Muscle layer of duodenum (tissue), 2 donors: ENCODE results near the gene RNF208.
A peak's percentile ranks its signal among the peaks of the same experiment; 100 is the strongest.

ENCODE experiments used
- H3K27ac ChIP-seq: one replicate; pipeline ENCODE4 v1.7.0; 2013; ENCODE audit warnings: mild to moderate bottlenecking, low read length
- H3K27me3 ChIP-seq: one replicate; pipeline ENCODE4 v1.7.0; 2013; ENCODE audit warnings: low read depth, mild to moderate bottlenecking, control low read depth, low read length
- H3K36me3 ChIP-seq, 2 donors: one replicate each; pipeline ENCODE4 v1.7.0; 2013; ENCODE audit warnings: low read length in 2 of 2, control low read depth in 1 of 2, mild to moderate bottlenecking in 1 of 2; ENCODE audit not compliant: insufficient read depth in 2 of 2, control insufficient read depth in 1 of 2
- H3K4me1 ChIP-seq, 2 donors: one replicate each; pipeline ENCODE4 v1.7.0; 2013; ENCODE audit warnings: low read length in 2 of 2, mild to moderate bottlenecking in 2 of 2, control low read depth in 1 of 2, moderate library complexity in 1 of 2; ENCODE audit not compliant: insufficient read depth in 2 of 2, control insufficient read depth in 1 of 2
- H3K4me3 ChIP-seq, 2 donors: one replicate each; pipeline ENCODE4 v1.7.0; 2013; ENCODE audit warnings: low read length in 2 of 2, low read depth in 1 of 2, mild to moderate bottlenecking in 1 of 2
- H3K9me3 ChIP-seq, 2 donors: one replicate each; pipeline ENCODE4 v1.7.0; 2013; ENCODE audit warnings: low read length in 2 of 2, control low read depth in 1 of 2, mild to moderate bottlenecking in 1 of 2; ENCODE audit not compliant: control insufficient read depth in 1 of 2
- donor health status: healthy.

The RNF208 gene

DNA sequence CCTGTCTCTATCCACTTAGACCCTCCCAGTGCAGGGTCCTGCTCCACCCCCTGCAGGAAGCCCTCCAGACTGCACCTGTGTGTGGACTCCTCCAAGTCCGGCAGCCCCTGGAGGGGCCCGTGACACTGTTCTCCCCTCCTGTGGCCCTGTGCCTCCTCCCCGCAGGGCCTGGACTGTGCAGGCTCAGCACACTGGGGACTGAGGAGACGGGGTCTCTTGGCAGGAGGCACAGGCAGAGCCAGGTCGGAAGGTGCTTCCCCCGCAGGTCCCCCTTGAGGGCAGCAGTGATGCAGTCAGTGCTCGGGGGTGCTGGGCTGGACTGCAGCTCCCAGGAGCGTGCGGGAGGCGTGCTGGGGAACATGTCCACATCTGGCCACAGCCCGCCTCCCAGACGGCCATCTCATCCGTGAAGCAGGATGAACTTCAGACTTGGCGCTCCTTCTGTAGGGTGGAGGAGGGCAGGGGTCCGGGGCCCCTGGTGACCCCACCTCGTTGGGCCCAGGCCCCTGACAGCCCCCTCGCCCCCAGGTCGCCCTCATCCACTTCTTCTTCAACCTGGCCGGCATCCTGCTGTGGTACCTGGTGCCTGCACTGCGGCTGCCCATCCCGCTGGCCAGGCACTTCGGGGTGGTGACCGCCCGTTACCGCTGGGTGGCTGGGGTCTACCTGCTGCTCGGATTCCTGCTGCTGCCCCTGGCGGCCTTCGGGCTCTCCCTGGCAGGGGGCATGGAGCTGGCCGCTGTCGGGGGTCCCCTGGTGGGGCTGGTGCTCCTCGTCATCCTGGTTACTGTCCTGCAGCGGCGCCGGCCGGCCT lies 13.6 kb upstream of the RNF208 start:
- H3K27me3 ChIP-seq: peaks cover 3% of the 10 kb centered on the region
- no peaks in the 10 kb centered on the region for H3K36me3 ChIP-seq
- H3K9me3 ChIP-seq: no peaks in the 10 kb centered on the region
- H3K4me1 ChIP-seq: peaks cover 0 to 44% of the 10 kb centered on the region in 2 donors
- H3K4me3 ChIP-seq: peak overlapping the region in 1 of 2 donors; percentile 54
- H3K27ac ChIP-seq: no peak overlapping the region

DNA sequence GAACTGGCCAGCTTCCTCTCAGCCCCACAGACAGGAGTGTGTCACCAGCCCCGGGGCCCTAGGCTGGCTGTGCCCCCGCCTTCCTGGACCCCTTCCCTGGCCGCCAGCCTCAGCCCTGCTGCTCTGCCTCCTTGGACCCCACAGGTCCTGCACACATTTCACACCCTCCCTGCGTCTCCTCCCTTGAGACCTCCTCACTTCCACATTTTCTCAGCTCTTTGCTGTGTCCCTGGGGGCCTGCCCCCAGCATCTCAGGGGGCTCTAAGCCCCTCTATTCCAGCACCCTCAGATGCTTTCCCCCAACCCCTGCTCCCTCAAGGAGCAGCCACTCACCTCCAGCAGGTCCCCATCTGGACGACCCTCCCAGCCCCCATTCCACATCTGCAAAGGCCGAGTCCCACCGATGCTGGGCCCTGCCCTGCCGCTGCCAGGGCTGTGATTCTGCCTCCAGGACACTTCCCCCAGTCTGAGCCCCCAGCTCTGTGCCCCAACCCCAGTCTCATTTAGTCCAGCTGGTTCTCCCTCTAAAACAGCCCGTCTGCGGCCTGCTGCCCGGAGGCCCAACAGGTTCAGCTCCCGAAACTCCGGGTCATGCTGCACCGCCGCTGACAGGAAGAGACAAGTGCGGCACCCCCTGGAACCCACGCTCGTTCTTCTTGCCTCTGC lies 12.9 kb upstream of the RNF208 start:
- H3K36me3 ChIP-seq: no peaks in the 10 kb centered on the region
- peaks cover 0 to 44% of the 10 kb centered on the region in 2 donors for H3K4me1 ChIP-seq
- peaks cover 3% of the 10 kb centered on the region for H3K27me3 ChIP-seq
- H3K9me3 ChIP-seq: no peaks in the 10 kb centered on the region
- H3K27ac ChIP-seq: no peak overlapping the region
- no peak overlapping the region for H3K4me3 ChIP-seq

DNA sequence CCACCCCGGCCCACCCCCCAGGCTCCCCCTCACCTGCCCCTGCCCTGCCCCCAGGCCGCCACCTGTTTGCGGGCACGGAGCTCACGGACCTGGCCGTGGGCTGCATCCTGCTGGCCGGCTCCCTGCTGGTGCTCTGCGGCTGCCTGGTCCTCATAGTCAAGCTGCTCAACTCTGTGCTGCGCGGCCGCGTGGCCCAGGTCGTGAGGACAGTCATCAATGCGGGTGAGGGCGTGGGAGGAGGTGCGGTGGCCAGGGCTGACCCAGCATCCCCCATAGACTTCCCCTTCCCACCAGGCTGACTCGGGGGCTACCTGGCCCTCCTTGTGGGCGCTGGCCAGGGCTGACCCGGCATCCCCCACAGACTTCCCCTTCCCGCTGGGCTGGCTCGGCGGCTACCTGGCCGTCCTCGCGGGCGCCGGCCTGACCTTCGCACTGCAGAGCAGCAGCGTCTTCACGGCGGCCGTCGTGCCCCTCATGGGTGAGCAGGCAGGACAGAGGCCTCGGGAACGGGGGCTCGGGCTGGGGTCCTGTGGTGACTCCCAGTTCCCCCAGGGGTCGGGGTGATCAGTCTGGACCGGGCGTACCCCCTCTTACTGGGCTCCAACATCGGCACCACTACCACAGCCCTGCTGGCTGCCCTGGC lies 12.1 kb upstream of the RNF208 start:
- no peaks in the 10 kb centered on the region for H3K9me3 ChIP-seq
- peaks cover 7% of the 10 kb centered on the region for H3K27me3 ChIP-seq
- peaks cover 0 to 39% of the 10 kb centered on the region in 2 donors for H3K4me1 ChIP-seq
- no peak overlapping the region for H3K27ac ChIP-seq
- no peaks in the 10 kb centered on the region for H3K36me3 ChIP-seq
- no peak overlapping the region for H3K4me3 ChIP-seq

DNA sequence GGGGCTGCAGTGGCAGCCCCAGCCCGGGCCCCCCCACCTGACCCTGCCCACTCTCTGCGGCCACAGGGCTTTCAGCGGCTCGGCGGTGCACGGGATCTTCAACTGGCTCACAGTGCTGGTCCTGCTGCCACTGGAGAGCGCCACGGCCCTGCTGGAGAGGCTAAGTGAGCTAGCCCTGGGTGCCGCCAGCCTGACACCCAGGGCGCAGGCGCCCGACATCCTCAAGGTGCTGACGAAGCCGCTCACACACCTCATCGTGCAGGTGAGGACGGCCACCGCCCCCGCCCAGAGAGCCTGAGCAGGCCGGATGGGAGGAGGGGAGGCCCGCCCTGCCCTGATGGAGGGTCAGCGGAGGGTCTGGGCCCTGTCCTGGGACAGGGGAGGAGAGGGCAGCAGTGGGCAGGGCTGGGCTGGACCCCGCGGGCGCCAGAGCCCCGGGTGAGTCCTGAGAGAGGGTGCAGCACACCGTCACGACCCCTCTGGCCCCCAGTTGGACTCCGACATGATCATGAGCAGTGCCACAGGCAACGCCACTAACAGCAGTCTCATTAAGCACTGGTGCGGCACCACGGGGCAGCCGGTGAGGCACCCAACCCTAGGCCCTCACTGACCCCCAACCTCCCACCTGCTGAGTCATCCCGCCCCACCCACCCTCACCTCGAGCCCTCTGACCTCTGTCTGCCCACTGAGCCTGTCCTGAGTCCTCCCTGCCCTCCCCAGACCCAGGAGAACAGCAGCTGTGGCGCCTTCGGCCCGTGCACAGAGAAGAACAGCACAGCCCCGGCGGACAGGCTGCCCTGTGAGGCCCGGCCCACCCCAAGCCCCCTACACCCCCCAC lies 11.3 kb upstream of the RNF208 start:
- Histone ChIP-seq H3K4me3 (no peak overlapping the region), H3K27ac (no peak overlapping the region), H3K4me1 (peaks cover 0 to 31% of the 10 kb centered on the region in 2 donors), H3K27me3 (peaks cover 11% of the 10 kb centered on the region), H3K9me3 (no peaks in the 10 kb centered on the region), H3K36me3 (no peaks in the 10 kb centered on the region)

DNA sequence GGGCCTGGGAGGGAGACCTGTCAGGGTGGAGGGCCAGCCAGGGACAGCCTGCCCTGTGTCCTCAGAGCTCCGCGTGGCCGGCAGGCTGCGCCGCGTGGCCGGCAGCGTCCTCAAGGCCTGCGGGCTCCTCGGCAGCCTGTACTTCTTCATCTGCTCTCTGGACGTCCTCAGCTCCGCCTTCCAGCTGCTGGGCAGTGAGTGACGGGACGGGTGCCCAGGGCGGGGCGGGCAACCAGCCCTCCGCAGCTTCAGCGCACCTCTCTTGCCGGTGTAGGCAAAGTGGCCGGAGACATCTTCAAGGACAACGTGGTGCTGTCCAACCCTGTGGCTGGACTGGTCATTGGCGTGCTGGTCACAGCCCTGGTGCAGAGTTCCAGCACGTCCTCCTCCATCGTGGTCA lies 10.5 kb upstream of the RNF208 start:
- H3K36me3 ChIP-seq: no peaks in the 10 kb centered on the region
- peaks cover 0 to 23% of the 10 kb centered on the region in 2 donors for H3K4me1 ChIP-seq
- no peak overlapping the region for H3K27ac ChIP-seq
- no peak overlapping the region for H3K4me3 ChIP-seq
- no peaks in the 10 kb centered on the region for H3K9me3 ChIP-seq
- peaks cover 11% of the 10 kb centered on the region for H3K27me3 ChIP-seq

DNA sequence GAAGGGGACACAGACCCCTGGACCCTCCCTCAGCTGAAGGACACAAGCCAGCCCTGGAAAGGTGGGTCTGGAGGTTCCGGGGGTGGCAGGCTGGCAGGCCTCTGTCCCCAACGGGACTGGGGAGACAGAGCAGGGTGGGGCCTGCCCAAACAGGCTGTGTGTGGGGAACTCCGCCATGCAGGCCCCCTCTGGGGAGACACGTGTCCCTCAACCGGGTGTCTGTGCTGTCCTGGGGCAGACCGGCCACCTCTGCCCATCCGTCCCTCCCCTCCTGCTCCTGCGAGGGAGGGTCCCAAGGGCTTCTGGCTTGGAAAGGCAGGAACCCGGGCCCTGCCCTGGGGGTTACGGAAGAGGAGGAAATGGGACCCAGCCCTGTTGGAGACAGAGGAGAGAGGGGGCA lies 10.1 kb upstream of the RNF208 start:
- H3K36me3 ChIP-seq: no peaks in the 10 kb centered on the region
- H3K9me3 ChIP-seq: no peaks in the 10 kb centered on the region
- H3K27me3 ChIP-seq: peaks cover 11% of the 10 kb centered on the region
- H3K27ac ChIP-seq: no peak overlapping the region
- H3K4me1 ChIP-seq: peaks cover 0 to 19% of the 10 kb centered on the region in 2 donors
- H3K4me3 ChIP-seq: no peak overlapping the region

DNA sequence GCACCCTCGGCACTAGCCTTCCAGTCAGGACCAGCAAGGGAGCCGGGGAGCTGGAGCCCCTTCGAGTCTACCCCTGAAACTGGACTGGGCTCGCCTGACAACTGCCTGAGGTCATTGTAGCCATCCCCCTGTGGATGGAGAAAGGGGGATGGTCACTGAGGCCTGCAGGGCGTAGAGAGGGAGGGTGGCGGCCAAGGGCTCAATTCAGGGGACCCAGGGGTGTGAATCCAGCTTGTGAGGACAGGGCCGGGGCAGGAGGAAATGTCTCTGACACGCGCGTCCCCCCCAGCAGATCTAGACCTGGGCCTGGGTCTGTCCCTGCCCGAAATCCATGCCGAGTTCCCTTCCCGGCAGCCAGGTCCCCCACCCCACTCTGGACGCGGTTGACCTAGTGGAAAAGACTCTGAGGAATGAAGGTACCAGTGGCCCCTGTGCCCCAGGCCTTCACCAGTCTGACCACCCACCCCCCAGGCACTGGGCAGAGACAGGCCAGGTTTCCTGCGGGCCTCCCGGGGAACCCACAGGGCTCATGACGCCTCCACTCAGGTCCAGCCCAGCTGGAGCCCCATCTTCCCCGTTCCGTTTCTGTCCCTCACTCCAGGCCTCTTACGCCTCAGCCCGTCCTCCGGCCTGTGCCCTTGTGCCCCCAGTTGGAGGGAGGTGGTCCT lies 9.5 kb upstream of the RNF208 start:
- Histone ChIP-seq H3K36me3 (no peaks in the 10 kb centered on the region), H3K27me3 (peaks cover 11% of the 10 kb centered on the region), H3K9me3 (no peaks in the 10 kb centered on the region), H3K27ac (no peak overlapping the region), H3K4me3 (no peak overlapping the region), H3K4me1 (peaks cover 0 to 13% of the 10 kb centered on the region in 2 donors)

DNA sequence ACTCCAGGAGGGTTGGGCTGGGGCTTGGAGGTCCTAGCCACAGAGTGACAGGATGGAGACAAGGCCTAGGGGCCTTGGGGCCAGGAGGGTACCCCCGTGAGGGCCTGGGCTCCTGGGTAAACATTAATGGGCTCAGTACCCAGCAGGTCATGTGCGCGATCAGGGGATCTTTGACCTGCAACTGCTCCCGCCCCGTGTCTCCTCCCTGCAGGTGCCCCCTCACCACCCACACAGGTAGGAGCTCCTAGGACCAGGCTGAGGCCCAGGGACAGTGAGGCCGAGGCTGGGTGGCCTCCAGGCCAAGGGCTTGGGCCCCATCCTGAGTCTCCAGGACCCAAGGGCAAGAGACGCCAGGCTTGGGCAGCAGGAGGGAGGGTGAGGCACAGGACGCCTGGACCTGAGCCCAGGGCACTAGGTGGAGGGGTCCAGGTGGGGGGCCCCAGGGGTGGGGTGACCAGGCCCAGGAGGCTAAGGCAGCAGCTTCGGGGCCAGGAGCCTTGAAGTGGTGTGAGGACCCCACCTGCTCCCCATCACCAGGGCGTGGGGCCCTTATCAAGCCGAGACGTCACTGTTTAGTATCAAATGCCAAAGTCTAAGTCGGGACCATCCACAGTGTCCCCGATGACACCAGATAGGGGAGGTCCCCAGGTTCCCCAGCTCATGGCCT lies 8.8 kb upstream of the RNF208 start, which contains the start of gene SLC34A3:
Gene SLC34A3 (plus strand): TSS at position 197 of the 667 bp plus-strand sequence. CDS start 802 bp downstream, outside the sequence.
- Histone ChIP-seq H3K4me3 (no peak within 1 kb of the TSS), H3K4me1 (peaks cover 0 to 6% of the 10 kb centered on the region in 2 donors), H3K9me3 (no peaks in the 10 kb centered on the region), H3K27ac (no peak within 1 kb of the TSS), H3K27me3 (peaks cover 11% of the 10 kb centered on the region), H3K36me3 (no peaks in the 10 kb centered on the region)

DNA sequence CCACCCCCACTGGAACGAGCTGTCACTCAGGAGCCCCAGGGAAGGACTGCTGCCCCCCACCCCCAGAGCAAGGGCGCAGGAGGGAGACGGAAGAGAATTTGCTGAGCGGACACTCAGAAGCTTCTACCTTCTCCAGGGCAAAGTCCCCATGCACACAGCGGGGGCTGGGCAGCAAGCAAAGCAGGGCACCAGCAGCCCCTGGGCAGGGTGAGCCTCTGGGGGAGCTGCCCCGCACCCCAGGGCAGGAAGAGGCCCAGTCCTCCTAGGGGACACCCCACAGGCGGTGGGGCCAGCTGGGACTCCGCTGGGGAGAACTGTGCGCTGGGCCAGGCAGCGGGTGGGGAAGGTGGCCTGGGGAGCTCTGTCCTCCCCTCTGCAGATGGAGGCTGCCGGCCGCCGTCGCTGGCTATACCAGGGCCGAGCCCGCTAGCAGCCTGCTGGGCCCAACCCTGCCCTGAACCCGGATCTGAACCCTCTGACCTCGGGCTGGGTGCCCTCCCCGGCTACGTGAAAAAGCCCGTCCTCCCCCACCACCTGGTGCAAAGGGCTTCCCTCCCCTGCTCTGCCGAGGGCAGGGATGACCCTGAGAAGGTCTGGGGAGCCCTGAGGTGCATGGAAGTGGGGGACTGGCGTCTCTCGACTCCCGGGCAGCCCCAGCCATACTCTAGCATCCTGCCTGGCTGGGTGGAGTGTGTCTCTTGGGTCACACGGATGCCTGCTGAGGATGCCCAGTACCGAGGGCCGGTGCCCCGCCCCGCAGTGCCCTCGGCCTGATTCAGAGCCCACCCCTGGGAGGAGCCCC lies 8.1 kb upstream of the RNF208 start:
- peaks cover 11% of the 10 kb centered on the region for H3K27me3 ChIP-seq
- no peaks in the 10 kb centered on the region for H3K9me3 ChIP-seq
- H3K27ac ChIP-seq: no peak overlapping the region
- H3K4me1 ChIP-seq: no peaks in the 10 kb centered on the region
- H3K4me3 ChIP-seq: no peak overlapping the region
- no peaks in the 10 kb centered on the region for H3K36me3 ChIP-seq
